HG02678 (cell line): ENCODE data around the gene GPX6.
"Not testable (repeated sequence)": the region's sequence is repeated elsewhere in the genome, so short reads cannot be mapped to it uniquely, and the experiment has no call there.

ENCODE experiments used
- ATAC-seq: cut with Tn5 transposase; IDR thresholded peaks from one replicate; pipeline ENCODE4 v1.9.1; 2021; ENCODE audit warnings: mild to moderate bottlenecking, moderate library complexity; ENCODE audit not compliant: unreplicated experiment

The GPX6 gene

GRCh38 chr6:28486533-28486932, 29.1 kb downstream of the GPX6 start:
- no peak for ATAC-seq

- no peak for ATAC-seq
Measured at GRCh38 chr6:28485482-28485881, 30.1 kb downstream of the GPX6 start.

- no peak for ATAC-seq
Measured at GRCh38 chr6:28480253-28480932, 35.2 kb downstream of the GPX6 start.

- ATAC-seq = no peak
Measured at GRCh38 chr6:28478518-28478917, 37.1 kb downstream of the GPX6 start.

- no peak for ATAC-seq
Measured at GRCh38 chr6:28474441-28475219, 41.0 kb downstream of the GPX6 start.

GRCh38 chr6:28469153-28469745, 46.3 kb downstream of the GPX6 start:
- not testable (repeated sequence) for ATAC-seq

GRCh38 chr6:28468056-28468455, 47.5 kb downstream of the GPX6 start:
- no peak for ATAC-seq

GRCh38 chr6:28462401-28462800, 53.2 kb downstream of the GPX6 start:
- no peak for ATAC-seq

- ATAC-seq = no peak
Measured at GRCh38 chr6:28458568-28458967, 57.0 kb downstream of the GPX6 start.
